Brain microvascular endothelial cell (primary cell): ENCODE results near the gene ADARB2.
"Not testable (repeated sequence)": the region's sequence is repeated elsewhere in the genome, so short reads cannot be mapped to it uniquely, and the experiment has no call there.

ENCODE experiments used
- DNase-seq: peaks from one replicate; pipeline ENCODE4 v3.0.0-alpha.2; 2020
- H3K27ac ChIP-seq: fragments of 250-450 bp; sonication (Bioruptor Pico); 2 replicates; pipeline ENCODE4 v1.5.1; 2020; ENCODE audit warnings: mild to moderate bottlenecking, moderate library complexity
- H3K27me3 ChIP-seq: fragments of 250-450 bp; sonication (Bioruptor Pico); replicated peaks from 2 replicates; pipeline ENCODE4 v1.5.1; 2020; ENCODE audit warnings: mild to moderate bottlenecking
- H3K36me3 ChIP-seq: fragments of 250-450 bp; sonication (Bioruptor Pico); replicated peaks from 2 replicates; pipeline ENCODE4 v1.5.1; 2020; ENCODE audit warnings: mild to moderate bottlenecking
- H3K4me3 ChIP-seq: 2 replicates; pipeline ENCODE4 v1.5.1; 2011; ENCODE audit warnings: low read depth, mild to moderate bottlenecking, control low read depth, low read length, moderate library complexity
- in situ Hi-C: cut with HindIII; loops from 2 replicates; pipeline ENCODE4 v1.10.0; 2017; ENCODE audit warnings: low sequenced_read_pairs, low pct_ligation_motif_present
- TF ChIP-seq, protein P1 (sequence below): IDR thresholded peaks from 2 replicates; pipeline ENCODE4 v1.5.1; 2011; ENCODE audit warnings: low read depth, mild to moderate bottlenecking, moderate library complexity, low read length, control low read depth, inconsistent platforms; ENCODE audit errors: missing control alignments

ADARB2 gene

DNA sequence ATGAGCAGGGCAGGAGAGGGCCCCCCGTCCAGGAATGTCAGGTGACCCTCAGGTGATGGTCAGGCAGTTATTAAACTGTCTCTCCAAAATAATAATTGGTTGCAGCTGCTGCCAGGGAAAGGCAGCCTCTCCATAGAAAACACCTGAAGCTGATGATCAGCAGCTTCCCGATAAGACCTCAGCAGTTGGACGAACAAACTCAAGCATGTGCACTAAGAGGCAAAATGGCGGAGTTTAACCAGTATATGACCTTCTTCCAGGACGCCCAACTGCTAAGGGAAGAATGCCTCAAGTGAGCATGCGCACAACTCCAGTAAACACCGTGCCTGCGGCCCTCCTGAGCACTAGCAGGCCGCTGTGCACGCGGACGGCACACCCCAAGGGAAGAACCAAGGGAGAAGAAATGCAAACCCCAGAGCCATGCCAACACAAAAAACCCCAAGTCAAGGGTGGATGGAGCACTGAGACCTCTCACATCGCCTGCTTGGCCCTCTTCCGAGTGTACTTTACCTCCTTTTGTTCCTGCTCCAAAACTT, 38.9 kb upstream of the ADARB2 start:
- TF ChIP-seq, protein P1, sequence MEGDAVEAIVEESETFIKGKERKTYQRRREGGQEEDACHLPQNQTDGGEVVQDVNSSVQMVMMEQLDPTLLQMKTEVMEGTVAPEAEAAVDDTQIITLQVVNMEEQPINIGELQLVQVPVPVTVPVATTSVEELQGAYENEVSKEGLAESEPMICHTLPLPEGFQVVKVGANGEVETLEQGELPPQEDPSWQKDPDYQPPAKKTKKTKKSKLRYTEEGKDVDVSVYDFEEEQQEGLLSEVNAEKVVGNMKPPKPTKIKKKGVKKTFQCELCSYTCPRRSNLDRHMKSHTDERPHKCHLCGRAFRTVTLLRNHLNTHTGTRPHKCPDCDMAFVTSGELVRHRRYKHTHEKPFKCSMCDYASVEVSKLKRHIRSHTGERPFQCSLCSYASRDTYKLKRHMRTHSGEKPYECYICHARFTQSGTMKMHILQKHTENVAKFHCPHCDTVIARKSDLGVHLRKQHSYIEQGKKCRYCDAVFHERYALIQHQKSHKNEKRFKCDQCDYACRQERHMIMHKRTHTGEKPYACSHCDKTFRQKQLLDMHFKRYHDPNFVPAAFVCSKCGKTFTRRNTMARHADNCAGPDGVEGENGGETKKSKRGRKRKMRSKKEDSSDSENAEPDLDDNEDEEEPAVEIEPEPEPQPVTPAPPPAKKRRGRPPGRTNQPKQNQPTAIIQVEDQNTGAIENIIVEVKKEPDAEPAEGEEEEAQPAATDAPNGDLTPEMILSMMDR = no peak

DNA sequence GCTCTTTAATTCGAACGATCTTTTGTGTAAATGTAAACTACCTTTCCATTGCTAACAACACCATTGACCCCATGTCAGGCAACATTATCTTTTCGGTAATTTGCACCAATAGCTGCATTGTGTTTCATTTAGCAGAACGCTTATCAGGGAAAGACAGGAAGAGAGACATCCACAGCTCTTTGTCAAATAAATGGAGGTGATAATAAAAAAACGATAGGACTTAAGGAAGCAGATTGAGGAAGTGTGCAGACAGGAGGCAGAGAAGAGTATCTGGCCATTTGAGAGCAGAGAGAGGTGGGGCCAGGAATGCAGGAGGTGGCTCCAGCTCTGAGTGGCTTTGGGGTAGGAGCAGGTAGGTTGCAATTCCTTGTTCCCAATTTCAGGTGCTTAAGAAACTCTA, 37.5 kb upstream of the ADARB2 start:
- no peak for DNase-seq
- in situ Hi-C loops = no loop called here
- H3K36me3 ChIP-seq = no peaks in the 10 kb centered on the region
- no peaks in the 10 kb centered on the region for H3K27me3 ChIP-seq
- H3K27ac ChIP-seq = no peak overlapping the region
- H3K4me3 ChIP-seq = no peak overlapping the region
- TF ChIP-seq, protein P1 = no peak

More for the DNA sequence above, 38.9 kb upstream of the ADARB2 start:
- in situ Hi-C loops = no loop called here
- Histone ChIP-seq H3K27ac (no peak overlapping the region), H3K27me3 (no peaks in the 10 kb centered on the region), H3K36me3 (no peaks in the 10 kb centered on the region), H3K4me3 (no peak overlapping the region)
- DNase-seq = no peak

DNA sequence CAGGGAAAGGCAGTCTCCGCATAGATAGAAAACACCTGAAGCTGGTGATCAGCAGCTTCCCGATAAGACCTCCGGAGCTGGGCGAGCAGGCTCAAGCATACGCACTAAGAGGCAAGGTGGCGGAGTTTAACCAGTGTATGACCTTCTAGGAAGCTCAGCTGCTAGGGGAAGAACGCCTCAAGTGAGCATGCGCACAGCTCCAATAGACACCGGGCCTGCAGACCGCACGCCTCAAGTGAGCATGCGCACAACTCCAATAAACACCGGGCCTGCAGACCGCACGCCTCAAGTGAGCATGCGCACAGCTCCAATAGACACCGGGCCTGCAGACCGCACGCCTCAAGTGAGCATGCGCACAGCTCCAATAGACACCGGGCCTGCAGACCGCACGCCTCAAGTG, 35.9 kb upstream of the ADARB2 start:
- DNase-seq, H3K27ac ChIP-seq, H3K4me3 ChIP-seq, in situ Hi-C loops, H3K27me3 ChIP-seq, H3K36me3 ChIP-seq: not testable (repeated sequence)

DNA sequence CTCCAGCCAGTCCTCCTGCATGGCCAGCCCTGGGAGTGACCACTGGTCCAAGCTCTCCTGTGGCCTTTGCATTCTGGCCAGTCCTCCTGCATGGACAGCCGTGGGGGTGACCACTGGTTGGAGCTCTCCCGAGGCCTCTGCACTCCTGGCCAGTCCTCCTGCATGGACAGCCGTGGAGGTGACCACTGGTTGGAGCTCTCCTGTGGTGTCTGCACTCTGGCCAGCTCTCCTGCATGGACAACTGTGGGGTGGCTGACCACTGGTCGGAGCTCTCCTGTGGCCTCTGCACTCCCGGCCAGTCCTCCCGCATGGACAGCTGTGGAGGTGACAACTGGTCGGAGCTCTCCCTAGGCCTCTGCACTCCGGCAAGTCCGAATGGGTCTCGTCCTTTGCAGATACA, 28.7 kb upstream of the ADARB2 start:
- Histone ChIP-seq H3K27ac (no peak overlapping the region), H3K36me3 (no peaks in the 10 kb centered on the region), H3K27me3 (no peaks in the 10 kb centered on the region), H3K4me3 (no peak overlapping the region)
- DNase-seq = no peak
- in situ Hi-C loops = no loop called here
- TF ChIP-seq, protein P1 = no peak

DNA sequence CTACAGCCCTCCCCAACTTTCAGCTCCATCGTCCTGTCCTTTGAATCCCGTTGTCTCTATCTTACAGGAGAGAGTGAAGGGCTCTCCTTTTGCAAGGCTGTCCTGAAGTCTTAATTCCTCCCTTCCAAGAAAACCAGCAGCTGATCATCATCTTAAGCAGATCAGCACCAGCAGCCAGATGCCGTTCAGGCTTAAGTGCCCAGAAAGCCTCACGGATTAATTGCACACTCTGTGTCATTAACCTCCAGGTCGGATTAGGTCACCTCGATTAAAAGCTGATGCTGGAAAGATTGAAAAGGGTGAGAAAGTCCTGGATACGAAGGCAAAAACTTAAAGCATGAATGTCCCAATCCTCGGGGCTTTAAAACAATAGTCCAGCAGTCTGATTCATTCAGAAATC, 24.8 kb upstream of the ADARB2 start:
- no peaks in the 10 kb centered on the region for H3K27me3 ChIP-seq
- no peak overlapping the region for H3K4me3 ChIP-seq
- in situ Hi-C loops = no loop called here
- no peaks in the 10 kb centered on the region for H3K36me3 ChIP-seq
- DNase-seq = no peak
- H3K27ac ChIP-seq = no peak overlapping the region
- TF ChIP-seq, protein P1 = no peak

DNA sequence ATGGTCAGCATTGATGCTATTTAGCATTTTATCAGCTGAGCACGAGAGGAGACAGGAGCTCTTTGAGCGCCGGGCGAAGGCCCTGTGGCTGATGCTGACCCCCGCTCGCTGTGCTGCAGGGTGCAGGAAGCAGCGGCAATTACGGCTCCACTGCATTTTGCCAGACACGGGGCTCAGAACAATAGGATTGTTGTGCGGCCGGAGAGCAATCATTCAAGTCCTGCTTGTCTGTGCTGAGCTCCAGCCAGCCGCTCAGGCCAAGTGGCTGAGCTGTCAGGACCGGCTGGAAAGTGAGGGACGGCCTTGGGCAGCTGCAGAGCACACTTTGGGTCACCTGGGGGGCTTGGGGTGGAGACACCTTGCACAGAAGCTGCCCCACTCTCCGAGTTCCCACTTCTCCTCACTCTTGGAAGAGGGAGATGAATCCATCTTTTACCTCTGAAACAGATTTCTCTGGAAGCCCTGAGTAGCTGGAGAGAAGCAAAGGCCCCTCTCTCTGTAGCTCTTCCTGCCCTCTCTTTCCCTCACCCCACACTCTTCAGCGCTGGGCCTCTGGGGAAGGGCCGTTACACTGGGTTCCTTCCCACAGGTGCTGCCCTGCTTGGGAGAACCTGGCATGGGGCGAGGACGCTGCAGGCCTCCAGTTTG, 17.3 kb upstream of the ADARB2 start:
- Histone ChIP-seq H3K27ac (no peak overlapping the region), H3K36me3 (no peaks in the 10 kb centered on the region), H3K4me3 (no peak overlapping the region), H3K27me3 (no peaks in the 10 kb centered on the region)
- no peak for DNase-seq
- in situ Hi-C loops = no loop called here
- TF ChIP-seq, protein P1 = no peak
